ENCODE measurements around the gene DNAAF8.
A peak's percentile ranks its signal among the peaks of the same experiment; 100 is the strongest.
"Not testable (repeated sequence)": the region's sequence is repeated elsewhere in the genome, so short reads cannot be mapped to it uniquely, and the experiment has no call there.

Gene DNAAF8

DNA sequence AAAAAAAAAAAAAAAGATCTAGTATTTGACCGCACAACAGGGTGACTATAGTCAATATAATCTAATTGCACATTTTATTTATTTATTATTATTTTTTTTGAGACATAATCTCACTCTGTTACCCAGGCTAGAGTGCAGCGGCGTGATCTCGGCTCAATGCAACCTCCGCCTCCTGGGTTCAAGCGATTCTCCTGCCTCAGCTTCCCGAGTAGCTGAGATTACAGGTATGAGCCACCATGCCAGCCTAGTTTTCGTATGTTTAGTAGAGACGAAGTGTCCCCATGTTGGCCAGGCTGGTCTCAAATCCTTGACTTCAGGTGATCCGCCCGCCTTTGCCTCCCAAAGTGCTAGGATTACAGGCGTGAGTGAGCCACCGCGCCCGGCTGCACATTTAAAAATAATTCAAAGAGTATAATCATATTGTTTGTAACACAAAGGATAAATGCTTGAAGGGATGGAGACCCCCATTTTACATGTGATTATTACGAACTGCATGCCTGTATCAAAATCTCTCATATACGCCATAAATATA lies 1.1 kb upstream of the DNAAF8 start:
- peak overlapping the region; percentile 89 for H3K4me3 ChIP-seq (ENCODE audit: low read depth, low read length)
- peak overlapping the region; percentile 90 for H3K27ac ChIP-seq (ENCODE audit: low read depth, low read length)
- H3K36me3 ChIP-seq (ENCODE audit: control insufficient read depth, insufficient read depth, low read length): peaks cover 34% of the 10 kb centered on the region
- no peaks in the 10 kb centered on the region for H3K9me3 ChIP-seq (ENCODE audit: control insufficient read depth, insufficient read depth, low read length)
- H3K9ac ChIP-seq (ENCODE audit: low read depth, low read length): peak overlapping the region; percentile 67
- H3K4me1 ChIP-seq (ENCODE audit: control insufficient read depth, insufficient read depth, low read length): no peaks in the 10 kb centered on the region
- H3K27me3 ChIP-seq (ENCODE audit: control insufficient read depth, insufficient read depth, low read length): no peaks in the 10 kb centered on the region

- no peaks in the 10 kb centered on the region for H3K27me3 ChIP-seq (ENCODE audit: control insufficient read depth, insufficient read depth, low read length)
- H3K4me3 ChIP-seq (ENCODE audit: low read depth, low read length): peak overlapping the region; percentile 89
- peak overlapping the region; percentile 67 for H3K9ac ChIP-seq (ENCODE audit: low read depth, low read length)
- no peaks in the 10 kb centered on the region for H3K4me1 ChIP-seq (ENCODE audit: control insufficient read depth, insufficient read depth, low read length)
- H3K9me3 ChIP-seq (ENCODE audit: control insufficient read depth, insufficient read depth, low read length): no peaks in the 10 kb centered on the region
- peaks cover 30% of the 10 kb centered on the region for H3K36me3 ChIP-seq (ENCODE audit: control insufficient read depth, insufficient read depth, low read length)
- H3K27ac ChIP-seq (ENCODE audit: low read depth, low read length): peak overlapping the region; percentile 90
Observed at GRCh38 chr16:4733747-4734062, 632 bp upstream of the DNAAF8 start.

- peak overlapping the region; percentile 89 for H3K4me3 ChIP-seq (ENCODE audit: low read depth, low read length)
- no peaks in the 10 kb centered on the region for H3K4me1 ChIP-seq (ENCODE audit: control insufficient read depth, insufficient read depth, low read length)
- H3K9me3 ChIP-seq (ENCODE audit: control insufficient read depth, insufficient read depth, low read length): no peaks in the 10 kb centered on the region
- peak overlapping the region; percentile 90 for H3K27ac ChIP-seq (ENCODE audit: low read depth, low read length)
- H3K27me3 ChIP-seq (ENCODE audit: control insufficient read depth, insufficient read depth, low read length): no peaks in the 10 kb centered on the region
- peak overlapping the region; percentile 15; the same call in 1 of the 2 replicates for H3K9ac ChIP-seq (ENCODE audit: low read depth, low read length)
- peaks cover 19% of the 10 kb centered on the region for H3K36me3 ChIP-seq (ENCODE audit: control insufficient read depth, insufficient read depth, low read length)
Observed at GRCh38 chr16:4734730-4735535, 596 bp downstream of the DNAAF8 start.

DNA sequence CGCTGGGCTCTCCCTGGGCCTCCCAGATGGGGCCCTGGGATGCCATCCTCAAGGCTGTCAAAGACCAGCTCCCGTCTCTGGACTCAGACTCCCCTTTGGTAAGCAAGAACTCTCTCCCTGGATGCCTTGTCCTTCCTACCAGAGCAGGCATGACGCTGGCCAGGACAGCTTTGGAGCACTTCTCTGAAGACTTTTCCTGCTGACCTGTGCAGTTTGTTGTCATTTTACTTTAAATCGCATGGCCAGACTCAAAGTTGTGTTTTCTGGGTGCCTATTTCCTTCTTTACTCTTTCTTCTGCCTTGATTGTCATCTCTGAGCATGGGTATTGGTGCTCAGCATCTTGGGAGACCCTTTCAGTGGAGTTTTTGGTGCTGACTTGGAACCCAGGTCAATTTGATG lies 2.2 kb downstream of the DNAAF8 start:
- H3K36me3 ChIP-seq (ENCODE audit: control insufficient read depth, insufficient read depth, low read length): 0 out of 2 replicates have a peak, but pooled peaks cover 5% of the 10 kb centered on the region
- no peaks in the 10 kb centered on the region for H3K27me3 ChIP-seq (ENCODE audit: control insufficient read depth, insufficient read depth, low read length)
- H3K4me3 ChIP-seq (ENCODE audit: low read depth, low read length): no peak overlapping the region
- H3K9ac ChIP-seq (ENCODE audit: low read depth, low read length): no peak overlapping the region
- H3K9me3 ChIP-seq (ENCODE audit: control insufficient read depth, insufficient read depth, low read length): no peaks in the 10 kb centered on the region
- no peak overlapping the region for H3K27ac ChIP-seq (ENCODE audit: low read depth, low read length)
- no peaks in the 10 kb centered on the region for H3K4me1 ChIP-seq (ENCODE audit: control insufficient read depth, insufficient read depth, low read length)

GRCh38 chr16:4737545-4737944 lies 3.2 kb downstream of the DNAAF8 start:
- Histone ChIP-seq H3K27ac (ENCODE audit: low read depth, low read length) (no peak overlapping the region), H3K4me1 (ENCODE audit: control insufficient read depth, insufficient read depth, low read length) (no peaks in the 10 kb centered on the region), H3K4me3 (ENCODE audit: low read depth, low read length) (no peak overlapping the region), H3K27me3 (ENCODE audit: control insufficient read depth, insufficient read depth, low read length) (no peaks in the 10 kb centered on the region), H3K9me3 (ENCODE audit: control insufficient read depth, insufficient read depth, low read length) (no peaks in the 10 kb centered on the region), H3K9ac (ENCODE audit: low read depth, low read length) (no peak overlapping the region), H3K36me3 (ENCODE audit: control insufficient read depth, insufficient read depth, low read length) (no peaks in the 10 kb centered on the region)

- not testable (repeated sequence) for H3K36me3 ChIP-seq (ENCODE audit: control insufficient read depth, insufficient read depth, low read length); H3K27ac ChIP-seq (ENCODE audit: low read depth, low read length); H3K9me3 ChIP-seq (ENCODE audit: control insufficient read depth, insufficient read depth, low read length); H3K27me3 ChIP-seq (ENCODE audit: control insufficient read depth, insufficient read depth, low read length); H3K4me1 ChIP-seq (ENCODE audit: control insufficient read depth, insufficient read depth, low read length); H3K9ac ChIP-seq (ENCODE audit: low read depth, low read length); H3K4me3 ChIP-seq (ENCODE audit: low read depth, low read length)
Observed at GRCh38 chr16:4738370-4738769, 4.0 kb downstream of the DNAAF8 start.

DNA sequence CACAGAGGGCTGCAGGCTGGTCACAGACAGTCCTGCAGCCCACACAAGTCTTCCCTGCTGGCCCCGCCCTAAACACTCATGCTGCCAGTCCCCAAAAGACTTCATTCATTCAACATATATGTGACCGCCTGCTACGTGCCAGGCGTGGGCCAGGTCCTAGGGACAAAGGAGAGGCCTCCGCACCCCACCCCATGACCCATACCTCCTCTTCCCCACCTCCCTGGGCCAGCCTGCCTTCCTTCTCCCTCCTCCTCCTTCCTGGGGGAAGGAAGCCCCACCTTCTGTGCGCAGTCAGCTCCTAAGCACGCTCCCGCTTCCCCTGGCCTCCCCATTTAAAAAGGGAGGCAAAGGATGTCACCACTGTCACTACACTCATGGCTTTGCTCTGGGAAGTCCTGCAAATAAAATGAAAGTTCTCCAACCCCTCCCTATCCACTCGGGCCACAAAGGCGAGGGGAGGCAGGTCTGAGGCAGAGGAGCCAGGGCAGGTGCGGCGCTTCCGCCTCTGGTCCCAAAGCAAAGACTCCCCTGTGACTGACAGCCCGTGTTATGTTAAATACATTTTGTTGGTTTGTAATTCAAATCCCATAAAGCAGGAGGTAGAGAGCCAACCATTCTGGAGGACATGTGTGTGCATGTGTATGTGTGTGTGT lies 9.0 kb downstream of the DNAAF8 start:
- no peaks in the 10 kb centered on the region; the same call in 1 of the 2 replicates for H3K4me1 ChIP-seq (ENCODE audit: control insufficient read depth, insufficient read depth, low read length)
- H3K36me3 ChIP-seq (ENCODE audit: control insufficient read depth, insufficient read depth, low read length): no peaks in the 10 kb centered on the region
- H3K9me3 ChIP-seq (ENCODE audit: control insufficient read depth, insufficient read depth, low read length): no peaks in the 10 kb centered on the region
- no peak overlapping the region for H3K4me3 ChIP-seq (ENCODE audit: low read depth, low read length)
- H3K27ac ChIP-seq (ENCODE audit: low read depth, low read length): no peak overlapping the region
- no peak overlapping the region for H3K9ac ChIP-seq (ENCODE audit: low read depth, low read length)
- H3K27me3 ChIP-seq (ENCODE audit: control insufficient read depth, insufficient read depth, low read length): no peaks in the 10 kb centered on the region

DNA sequence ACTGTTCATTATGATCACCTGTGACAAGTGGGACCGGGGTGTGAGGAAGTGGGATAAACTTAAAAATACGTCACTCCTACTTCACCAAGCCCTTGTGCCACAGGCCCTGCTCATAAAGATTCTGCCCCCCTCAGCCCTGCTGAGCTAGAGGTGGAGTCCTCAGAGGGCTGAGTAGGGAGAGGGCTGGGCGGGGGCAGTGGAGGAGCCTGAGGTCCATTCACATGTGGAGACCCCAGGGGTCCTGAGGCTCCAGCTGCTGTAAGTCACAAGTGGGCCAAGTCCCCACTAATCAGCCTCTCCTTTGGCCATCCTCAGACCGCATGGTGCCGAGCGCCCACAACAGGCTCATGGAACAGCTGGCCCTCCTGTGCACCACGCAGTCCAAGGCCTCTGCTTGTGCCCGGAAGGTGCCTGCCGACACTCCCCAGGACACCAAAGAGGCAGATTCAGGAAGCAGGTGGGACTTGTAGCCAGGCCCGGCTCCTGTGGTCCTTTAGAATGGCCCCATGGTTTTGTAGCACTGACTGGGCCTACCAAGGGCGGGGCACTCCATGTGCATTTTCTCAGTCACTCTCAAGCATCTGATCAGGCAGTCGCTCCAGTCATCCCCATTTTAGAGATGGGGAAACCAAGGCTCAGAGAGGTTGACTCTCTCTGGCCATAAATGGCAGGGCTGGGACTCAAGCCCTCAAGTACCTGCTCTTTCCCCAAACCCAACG lies 10.4 kb downstream of the DNAAF8 start:
- Histone ChIP-seq H3K27ac (ENCODE audit: low read depth, low read length) (no peak overlapping the region), H3K4me1 (ENCODE audit: control insufficient read depth, insufficient read depth, low read length) (no peaks in the 10 kb centered on the region; the same call in 1 of the 2 replicates), H3K9me3 (ENCODE audit: control insufficient read depth, insufficient read depth, low read length) (no peaks in the 10 kb centered on the region), H3K9ac (ENCODE audit: low read depth, low read length) (no peak overlapping the region), H3K4me3 (ENCODE audit: low read depth, low read length) (no peak overlapping the region), H3K36me3 (ENCODE audit: control insufficient read depth, insufficient read depth, low read length) (0 out of 2 replicates have a peak, but pooled peaks cover under 1% of the 10 kb centered on the region), H3K27me3 (ENCODE audit: control insufficient read depth, insufficient read depth, low read length) (no peaks in the 10 kb centered on the region)

DNA sequence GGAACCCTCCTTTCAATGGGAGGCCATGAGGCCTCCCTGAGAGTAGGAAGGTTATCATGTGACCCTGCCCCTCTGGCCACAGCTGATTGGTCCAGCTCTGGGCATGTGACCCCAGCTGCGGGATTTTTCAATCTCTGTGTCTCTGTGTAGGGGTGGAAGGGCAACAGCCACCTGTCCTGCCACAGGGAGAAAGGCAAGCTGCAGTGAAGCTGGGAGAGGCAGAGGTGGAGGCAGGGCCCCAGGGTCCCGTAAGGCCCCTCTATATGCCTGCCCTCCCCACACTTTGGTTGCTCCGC lies 10.9 kb downstream of the DNAAF8 start:
- Histone ChIP-seq H3K27ac (ENCODE audit: low read depth, low read length) (no peak overlapping the region), H3K9me3 (ENCODE audit: control insufficient read depth, insufficient read depth, low read length) (no peaks in the 10 kb centered on the region), H3K36me3 (ENCODE audit: control insufficient read depth, insufficient read depth, low read length) (peaks cover 6% of the 10 kb centered on the region; the same call in 1 of the 2 replicates), H3K4me1 (ENCODE audit: control insufficient read depth, insufficient read depth, low read length) (no peaks in the 10 kb centered on the region; the same call in 1 of the 2 replicates), H3K4me3 (ENCODE audit: low read depth, low read length) (no peak overlapping the region), H3K27me3 (ENCODE audit: control insufficient read depth, insufficient read depth, low read length) (no peaks in the 10 kb centered on the region), H3K9ac (ENCODE audit: low read depth, low read length) (no peak overlapping the region)

DNA sequence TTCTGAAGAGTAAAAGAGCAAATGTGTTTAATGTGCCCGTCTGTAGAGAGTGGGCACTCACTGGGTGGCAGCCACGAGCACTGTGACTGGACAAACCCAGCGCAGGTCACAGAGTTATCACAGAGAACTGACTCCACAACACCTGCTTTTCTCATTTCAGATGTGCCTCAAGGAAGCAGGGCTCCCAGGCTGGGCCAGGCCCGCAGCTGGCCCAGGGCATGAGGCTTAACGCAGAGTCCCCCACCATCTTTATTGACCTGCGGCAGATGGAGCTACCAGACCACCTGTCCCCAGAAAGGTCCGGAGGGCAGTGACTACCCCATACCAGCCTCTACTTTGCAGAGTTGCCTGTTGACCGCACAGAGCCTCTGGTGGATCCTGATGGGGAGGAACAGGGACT lies 11.9 kb downstream of the DNAAF8 start:
- peaks cover 12% of the 10 kb centered on the region for H3K36me3 ChIP-seq (ENCODE audit: control insufficient read depth, insufficient read depth, low read length)
- no peaks in the 10 kb centered on the region; the same call in 1 of the 2 replicates for H3K4me1 ChIP-seq (ENCODE audit: control insufficient read depth, insufficient read depth, low read length)
- no peaks in the 10 kb centered on the region for H3K27me3 ChIP-seq (ENCODE audit: control insufficient read depth, insufficient read depth, low read length)
- no peak overlapping the region for H3K9ac ChIP-seq (ENCODE audit: low read depth, low read length)
- H3K9me3 ChIP-seq (ENCODE audit: control insufficient read depth, insufficient read depth, low read length): no peaks in the 10 kb centered on the region
- no peak overlapping the region for H3K4me3 ChIP-seq (ENCODE audit: low read depth, low read length)
- no peak overlapping the region for H3K27ac ChIP-seq (ENCODE audit: low read depth, low read length)
